Fibroblast of lung (primary cell): ENCODE measurements around the gene ITPRID2.

Source experiments
- EZH2 ChIP-seq: IDR thresholded peaks from 2 replicates; pipeline ENCODE4 v1.5.1; 2012; ENCODE audit warnings: low read length, control low read depth, mild to moderate bottlenecking; ENCODE audit errors: missing control alignments
- TF ChIP-seq, protein P1 (sequence below), 2 donors: IDR thresholded peaks in 1 of 2; conservative IDR thresholded peaks in 1 of 2; 1 replicate in 1 of 2; 2 replicates in 1 of 2; pipeline ENCODE4 v1.5.1; 2011 to 2012; ENCODE audit warnings: low read length in 2 of 2, control low read depth in 1 of 2, inconsistent platforms in 1 of 2, low read depth in 1 of 2, mild to moderate bottlenecking in 1 of 2

DNA sequence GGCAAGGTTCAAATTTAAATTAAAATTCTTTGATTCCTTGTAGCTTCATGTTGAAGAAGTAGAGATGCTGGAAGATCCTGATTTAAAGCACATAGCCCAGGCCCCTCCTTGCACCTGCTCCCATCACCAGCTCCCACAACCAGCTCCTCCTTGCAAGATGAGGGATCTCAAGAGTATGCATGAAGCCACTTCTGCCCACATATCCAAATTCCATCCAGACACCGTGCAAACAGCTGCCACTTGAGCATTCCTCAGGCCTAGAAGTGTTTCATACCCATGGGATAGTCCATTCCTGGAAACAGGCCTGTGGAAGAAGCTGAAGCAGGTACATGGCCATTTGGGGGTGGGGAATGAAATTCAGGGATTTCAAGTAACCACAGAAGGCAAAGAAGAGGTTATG lies 32.4 kb upstream of the ITPRID2 start:
- TF ChIP-seq, protein P1, sequence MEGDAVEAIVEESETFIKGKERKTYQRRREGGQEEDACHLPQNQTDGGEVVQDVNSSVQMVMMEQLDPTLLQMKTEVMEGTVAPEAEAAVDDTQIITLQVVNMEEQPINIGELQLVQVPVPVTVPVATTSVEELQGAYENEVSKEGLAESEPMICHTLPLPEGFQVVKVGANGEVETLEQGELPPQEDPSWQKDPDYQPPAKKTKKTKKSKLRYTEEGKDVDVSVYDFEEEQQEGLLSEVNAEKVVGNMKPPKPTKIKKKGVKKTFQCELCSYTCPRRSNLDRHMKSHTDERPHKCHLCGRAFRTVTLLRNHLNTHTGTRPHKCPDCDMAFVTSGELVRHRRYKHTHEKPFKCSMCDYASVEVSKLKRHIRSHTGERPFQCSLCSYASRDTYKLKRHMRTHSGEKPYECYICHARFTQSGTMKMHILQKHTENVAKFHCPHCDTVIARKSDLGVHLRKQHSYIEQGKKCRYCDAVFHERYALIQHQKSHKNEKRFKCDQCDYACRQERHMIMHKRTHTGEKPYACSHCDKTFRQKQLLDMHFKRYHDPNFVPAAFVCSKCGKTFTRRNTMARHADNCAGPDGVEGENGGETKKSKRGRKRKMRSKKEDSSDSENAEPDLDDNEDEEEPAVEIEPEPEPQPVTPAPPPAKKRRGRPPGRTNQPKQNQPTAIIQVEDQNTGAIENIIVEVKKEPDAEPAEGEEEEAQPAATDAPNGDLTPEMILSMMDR (conservative IDR thresholded peaks at IDR 0.05 in 1 of 2, IDR thresholded peaks at IDR 0.05 in 1 of 2; ENCODE audit: low read depth in 1 of 2, low read length in 2 of 2): no peak
- no peak for TF ChIP-seq EZH2
